Keratinocyte (primary cell): Measurements from ENCODE around the gene DHRS12. TPM values are rescaled to one million over a fixed set of nuclear protein-coding genes. Genes with fewer than 3 reads are reported as not detected.

Source experiments
- DNase-seq: peaks from one replicate; pipeline ENCODE4 v3.0.0-alpha.2; 2011; ENCODE audit warnings: low read depth, missing footprints, low spot score
- FAIRE-seq: peaks from 2 replicates; lab custom pipeline; 2011; peaks lifted over from hg19 to GRCh38; lab: Jason Lieb, UNC
- H2AFZ ChIP-seq: 2 replicates; pipeline ENCODE4 v1.6.0; 2012; ENCODE audit warnings: low read length, control low read depth, inconsistent platforms; ENCODE audit not compliant: control insufficient read depth
- H3K27ac ChIP-seq: 2 replicates; pipeline ENCODE4 v1.5.1; 2011; ENCODE audit warnings: low read length; ENCODE audit not compliant: control insufficient read depth, insufficient read depth
- H3K27me3 ChIP-seq: 3 replicates; pipeline ENCODE4 v1.6.0; 2011; ENCODE audit warnings: low read length; ENCODE audit not compliant: control insufficient read depth, insufficient read depth; ENCODE audit errors: extremely low read depth
- H3K36me3 ChIP-seq, 2 experiments: 2 replicates in 1 of 2; 3 replicates in 1 of 2; pipeline ENCODE4 v1.5.1; 2011; ENCODE audit warnings: low read length in 2 of 2, mild to moderate bottlenecking in 1 of 2; ENCODE audit not compliant: control insufficient read depth in 2 of 2, insufficient read depth in 2 of 2; ENCODE audit errors: extremely low read depth in 1 of 2
- H3K4me1 ChIP-seq: 3 replicates; pipeline ENCODE4 v1.5.1; 2011; ENCODE audit warnings: low read length; ENCODE audit not compliant: control insufficient read depth, insufficient read depth; ENCODE audit errors: extremely low read depth
- H3K4me2 ChIP-seq: 3 replicates; pipeline ENCODE4 v1.6.0; 2011; ENCODE audit warnings: low read depth, low read length; ENCODE audit not compliant: control insufficient read depth, insufficient read depth; ENCODE audit errors: extremely low read depth
- H3K4me3 ChIP-seq, 3 experiments: fragments of 200-600 bp in 1 of 3; sonication (generic) in 1 of 3; 2 replicates in 2 of 3; 3 replicates in 1 of 3; pipeline ENCODE4 v1.5.1; 2011 to 2016; ENCODE audit warnings: low read length in 3 of 3, mild to moderate bottlenecking in 3 of 3, control low read depth in 2 of 3, inconsistent platforms in 1 of 3, low read depth in 1 of 3, mixed read lengths in 1 of 3, mixed run types in 1 of 3, moderate library complexity in 1 of 3; ENCODE audit not compliant: control insufficient read depth in 2 of 3, insufficient read depth in 2 of 3; ENCODE audit errors: extremely low read depth in 1 of 3
- H3K79me2 ChIP-seq: 2 replicates; pipeline ENCODE4 v1.6.0; 2012; ENCODE audit warnings: low read length; ENCODE audit not compliant: control insufficient read depth, insufficient read depth
- H3K9ac ChIP-seq: 3 replicates; pipeline ENCODE4 v1.6.0; 2011; ENCODE audit warnings: low read length; ENCODE audit not compliant: control insufficient read depth, insufficient read depth; ENCODE audit errors: extremely low read depth
- H3K9me1 ChIP-seq: 3 replicates; pipeline ENCODE4 v1.6.0; 2011; ENCODE audit warnings: low read length; ENCODE audit not compliant: control insufficient read depth, insufficient read depth; ENCODE audit errors: extremely low read depth
- H3K9me3 ChIP-seq: 2 replicates; pipeline ENCODE4 v1.5.1; 2012; ENCODE audit warnings: low read depth, low read length; ENCODE audit not compliant: control insufficient read depth
- H4K20me1 ChIP-seq: 3 replicates; pipeline ENCODE4 v1.6.0; 2011; ENCODE audit warnings: low read length; ENCODE audit not compliant: control insufficient read depth, insufficient read depth; ENCODE audit errors: extremely low read depth
- CTCF ChIP-seq, 3 experiments: IDR thresholded peaks in 1 of 3; conservative IDR thresholded peaks in 1 of 3; optimal IDR thresholded peaks in 1 of 3; 2 replicates in 2 of 3; 3 replicates in 1 of 3; pipeline versions ENCODE3 to v1.5.1; 2011; ENCODE audit warnings: low read length in 3 of 3, mild to moderate bottlenecking in 3 of 3, moderate library complexity in 2 of 3, control low read depth in 1 of 3, inconsistent platforms in 1 of 3; ENCODE audit not compliant: insufficient read depth in 2 of 3; ENCODE audit errors: extremely low read depth in 1 of 3
- EZH2 ChIP-seq: IDR thresholded peaks from one replicate; pipeline ENCODE4 v1.6.1; 2012; ENCODE audit warnings: inconsistent platforms, mild to moderate bottlenecking, low read length, moderate library complexity
- dilution Hi-C: fragments of 300-500 bp; cut with MboI; formaldehyde crosslinking; loops from one replicate; pipeline ENCODE4 v1.7.0; 2020; ENCODE audit warnings: low sequenced_read_pairs; ENCODE audit not compliant: extremely low pct_ligation_motif_present
- polyA plus RNA-seq, 5 experiments: library from polyadenylated mRNA; depleted of rRNA in 3 of 5; stranded (reverse) in 3 of 5; stranded (forward) in 1 of 5; unstranded in 1 of 5; fragments of >200 nt; gene quantifications; 1 replicate in 1 of 5; 2 replicates in 3 of 5; 3 replicates in 1 of 5; pipeline versions ENCODE4 v1.2.1 to v1.2.3, GENCODE V29; 2011 to 2012; ENCODE audit warnings: missing spikeins in 2 of 5, low read depth in 1 of 5, low replicate concordance in 1 of 5

DHRS12 gene
- polyA plus RNA-seq, 1 donor (not counting 4 experiments of a cell fraction or from before 2014, with no cell fraction given) = 6.1 TPM

DNA sequence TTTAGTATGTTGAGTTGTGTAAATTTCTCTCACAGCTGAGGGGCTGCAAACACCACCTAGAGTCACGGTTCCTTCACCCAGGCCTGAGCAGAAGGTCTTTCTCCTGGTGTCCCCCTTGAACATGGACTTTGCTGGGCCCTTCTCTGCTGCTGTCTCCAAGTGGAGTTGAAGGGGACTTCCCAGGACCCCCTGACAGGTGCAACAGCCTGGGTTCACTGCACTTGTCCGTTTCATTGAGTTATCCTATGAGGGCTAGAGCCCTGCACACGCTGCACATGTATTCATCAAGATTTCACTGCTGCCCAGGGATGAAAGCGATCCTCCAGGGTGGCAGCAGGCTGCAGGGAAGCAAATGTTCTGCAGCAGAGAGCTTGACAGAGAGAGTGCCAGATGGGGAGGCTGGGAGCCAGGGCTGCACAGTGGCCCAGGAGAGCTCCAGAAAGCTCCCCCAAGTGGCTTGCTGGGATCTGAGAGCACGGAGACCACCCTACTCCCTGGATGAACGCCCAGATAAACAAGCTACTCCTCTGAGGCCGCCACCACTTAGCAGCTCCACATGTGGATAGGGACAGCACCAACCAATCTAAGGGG, 30.7 kb upstream of the DHRS12 start:
- TF ChIP-seq EZH2 (no peak), CTCF (optimal IDR thresholded peaks at IDR 0.05 in 1 of 3, IDR thresholded peaks at IDR 0.05 in 1 of 3, conservative IDR thresholded peaks at IDR 0.05 in 1 of 3; ENCODE audit: extremely low read depth in 1 of 3, insufficient read depth in 2 of 3, low read length in 3 of 3) (no peak)
- dilution Hi-C loops = no loop called here
- Histone ChIP-seq H4K20me1 (no peaks in the 10 kb centered on the region), H3K27me3 (peaks cover 12% of the 10 kb centered on the region), H3K79me2 (no peaks in the 10 kb centered on the region), H2AFZ (no peak overlapping the region), H3K36me3 (no peaks in the 10 kb centered on the region), H3K4me3 (no peak overlapping the region), H3K4me1 (no peaks in the 10 kb centered on the region), H3K9ac (no peak overlapping the region), H3K27ac (no peak overlapping the region), H3K9me1 (no peaks in the 10 kb centered on the region), H3K9me3 (no peaks in the 10 kb centered on the region), H3K4me2 (no peak overlapping the region)
- FAIRE-seq = no peak
- no peak for DNase-seq

DNA sequence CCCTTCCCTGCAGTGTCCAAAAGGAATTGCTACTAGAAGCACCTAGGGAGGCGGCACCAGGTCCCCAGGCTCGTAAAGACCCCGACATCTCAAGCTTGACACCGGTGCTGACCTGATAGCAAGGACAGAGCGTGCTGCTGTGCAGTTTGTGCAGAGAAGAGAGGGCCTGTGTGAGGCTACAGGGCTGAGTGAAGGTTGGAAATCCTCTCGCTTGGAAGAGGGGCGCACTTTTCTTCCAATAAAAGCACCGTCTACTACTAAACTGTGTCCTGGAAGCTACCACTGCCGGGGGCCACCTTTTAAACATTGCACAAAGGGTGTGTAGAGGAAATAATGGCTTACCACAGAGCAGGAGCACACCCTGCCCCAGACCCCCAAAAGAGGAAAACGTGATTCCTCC, 30.0 kb upstream of the DHRS12 start:
- FAIRE-seq = no peak
- H3K79me2 ChIP-seq = no peaks in the 10 kb centered on the region

More for the DNA sequence above, 30.0 kb upstream of the DHRS12 start:
- no peaks in the 10 kb centered on the region for H3K9me3 ChIP-seq
- H2AFZ ChIP-seq = no peak overlapping the region
- no peak overlapping the region for H3K27ac ChIP-seq
- no peaks in the 10 kb centered on the region for H3K4me1 ChIP-seq
- no peaks in the 10 kb centered on the region for H4K20me1 ChIP-seq
- DNase-seq = no peak
- TF ChIP-seq CTCF (optimal IDR thresholded peaks at IDR 0.05 in 1 of 3, IDR thresholded peaks at IDR 0.05 in 1 of 3, conservative IDR thresholded peaks at IDR 0.05 in 1 of 3; ENCODE audit: extremely low read depth in 1 of 3, insufficient read depth in 2 of 3, low read length in 3 of 3) (no peak), EZH2 (no peak)
- no peaks in the 10 kb centered on the region for H3K36me3 ChIP-seq
- dilution Hi-C loops = no loop called here
- H3K4me3 ChIP-seq = no peak overlapping the region
- no peak overlapping the region for H3K9ac ChIP-seq
- H3K4me2 ChIP-seq = no peak overlapping the region
- H3K27me3 ChIP-seq = peaks cover 12% of the 10 kb centered on the region
- no peaks in the 10 kb centered on the region for H3K9me1 ChIP-seq
